HCT116 (cell line): ENCODE measurements around the gene MRAP2.

Experiments used
- CEBPB ChIP-seq: IDR thresholded peaks from 2 replicates; pipeline ENCODE4 v1.6.1; 2012; ENCODE audit warnings: low read depth
- CTCF ChIP-seq, 3 experiments: fragments of 200-600 bp in 1 of 3; sonication (generic) in 1 of 3; IDR thresholded peaks in 2 of 3; conservative IDR thresholded peaks in 1 of 3; 2 replicates each; pipeline ENCODE4 v1.5.1; 2012 to 2017; ENCODE audit warnings: low read depth in 2 of 3, low read length in 2 of 3, antibody characterized with exemption in 1 of 3, borderline replicate concordance in 1 of 3, control low read depth in 1 of 3, mild to moderate bottlenecking in 1 of 3, mixed read lengths in 1 of 3, mixed run types in 1 of 3, moderate library complexity in 1 of 3; ENCODE audit not compliant: insufficient read depth in 1 of 3
- EGR1 ChIP-seq: IDR thresholded peaks from 2 replicates; pipeline ENCODE4 v1.6.1; 2012; ENCODE audit warnings: low read depth
- EZH2 ChIP-seq: fragments of 200-600 bp; sonication (generic); IDR thresholded peaks from 2 replicates; pipeline ENCODE4 v1.6.1; 2017; ENCODE audit warnings: antibody characterized with exemption, mixed run types
- EZH2phosphoT487 ChIP-seq: fragments of 200-600 bp; IDR thresholded peaks from 2 replicates; pipeline ENCODE4 v1.6.1; 2018; ENCODE audit warnings: antibody characterized with exemption, borderline replicate concordance
- FOSL1 ChIP-seq: IDR thresholded peaks from 2 replicates; pipeline ENCODE4 v1.6.1; 2012; ENCODE audit warnings: low read depth
- JUND ChIP-seq: IDR thresholded peaks from 2 replicates; pipeline ENCODE4 v1.6.1; 2012
- MAX ChIP-seq: IDR thresholded peaks from 2 replicates; pipeline ENCODE4 v1.6.1; 2012
- POLR2A ChIP-seq: IDR thresholded peaks from 2 replicates; pipeline ENCODE4 v1.7.0; 2011; ENCODE audit warnings: borderline replicate concordance; ENCODE audit not compliant: insufficient read depth, insufficient read length; ENCODE audit errors: extremely low read depth
- POLR2AphosphoS5 ChIP-seq: IDR thresholded peaks from 2 replicates; pipeline ENCODE4 v1.6.1; 2011; ENCODE audit warnings: mild to moderate bottlenecking, low read depth, low read length, moderate library complexity
- RAD21 ChIP-seq: IDR thresholded peaks from 2 replicates; pipeline ENCODE4 v1.6.1; 2012; ENCODE audit warnings: low read depth, mild to moderate bottlenecking
- REST ChIP-seq: IDR thresholded peaks from 2 replicates; pipeline ENCODE4 v1.6.1; 2012; ENCODE audit warnings: low read depth
- SIN3A ChIP-seq: IDR thresholded peaks from 2 replicates; pipeline ENCODE4 v1.6.1; 2012; ENCODE audit warnings: low read depth
- YY1 ChIP-seq: IDR thresholded peaks from 2 replicates; pipeline ENCODE4 v1.6.1; 2011; ENCODE audit warnings: low read length, low read depth, moderate library complexity, mild to moderate bottlenecking; ENCODE audit not compliant: insufficient replicate concordance; ENCODE audit errors: extremely low read depth

GRCh38 chr6:84052883-84053241 lies 19.3 kb downstream of the MRAP2 start:
- TF ChIP-seq POLR2AphosphoS5 (no peak), CTCF (IDR thresholded peaks at IDR 0.05 in 2 of 3, conservative IDR thresholded peaks at IDR 0.05 in 1 of 3; ENCODE audit: borderline replicate concordance in 1 of 3, insufficient read depth in 1 of 3, low read depth in 2 of 3, low read length in 2 of 3) (no peak), YY1 (no peak), REST (no peak), JUND (no peak), CEBPB (no peak), FOSL1 (no peak), SIN3A (no peak), RAD21 (no peak), EZH2 (no peak), EZH2phosphoT487 (no peak), MAX (no peak), POLR2A (no peak), EGR1 (no peak)
